Fibroblast of gingiva (primary cell): ENCODE data around the gene SHB.

Experiments used
- DNase-seq: peaks from one replicate; pipeline ENCODE4 v3.0.0-alpha.2; 2011; ENCODE audit warnings: low read depth

SHB gene

DNA sequence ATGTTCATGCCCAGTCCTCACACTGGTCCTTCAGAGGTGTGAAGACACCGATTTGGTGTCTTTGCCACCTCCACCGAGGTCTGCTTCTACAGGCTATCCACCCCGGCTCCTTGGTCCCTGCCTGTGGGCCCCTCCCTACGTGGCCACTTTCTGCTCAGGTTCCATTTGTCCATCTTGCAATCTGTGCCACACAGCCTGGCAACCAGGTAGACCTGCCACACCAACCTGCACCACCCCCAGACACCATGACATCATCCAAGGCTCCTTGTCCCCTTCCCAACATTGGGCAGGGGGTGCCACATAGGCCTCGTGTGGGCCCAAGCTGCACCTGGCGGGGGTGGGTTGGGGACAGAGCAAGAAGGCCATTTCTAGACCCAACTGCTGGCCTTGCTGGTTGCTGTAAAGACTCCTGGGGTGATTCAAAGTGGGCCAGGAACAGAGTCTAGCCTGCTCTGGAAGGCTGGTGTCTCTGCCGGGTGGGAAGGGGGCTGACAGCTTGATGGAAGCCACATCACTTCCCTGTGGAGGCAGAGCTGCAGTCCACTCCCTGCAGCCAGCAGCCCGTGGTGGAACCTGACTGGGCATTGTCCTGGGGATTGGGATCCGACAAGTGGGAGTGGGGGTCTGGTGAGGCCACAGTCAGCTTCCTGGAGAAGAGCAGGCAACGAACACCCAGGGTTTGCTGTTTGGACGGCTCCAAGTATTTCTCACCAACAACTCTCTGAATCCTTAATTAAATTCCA, 99.3 kb downstream of the SHB start:
- no peak for DNase-seq

DNA sequence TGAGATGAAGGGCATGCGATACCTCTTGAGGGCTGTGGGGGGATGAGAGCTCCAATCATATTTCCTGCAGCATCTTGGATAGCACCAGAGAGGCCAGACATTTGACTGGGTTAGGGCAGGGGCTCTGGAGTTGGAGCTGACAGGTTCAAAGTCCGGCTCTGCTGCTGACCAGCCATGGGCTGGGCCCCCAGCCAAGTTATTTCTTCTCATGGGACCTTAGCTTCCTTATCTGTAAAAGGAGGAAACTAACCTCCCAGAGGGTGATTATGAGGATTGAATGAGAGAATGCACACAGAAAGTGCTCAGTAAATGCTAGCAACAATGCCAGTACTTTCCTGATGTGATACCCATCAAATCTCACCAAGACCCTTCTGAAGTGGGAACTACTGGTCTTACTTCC, 99.9 kb downstream of the SHB start:
- DNase-seq, result no peak

DNA sequence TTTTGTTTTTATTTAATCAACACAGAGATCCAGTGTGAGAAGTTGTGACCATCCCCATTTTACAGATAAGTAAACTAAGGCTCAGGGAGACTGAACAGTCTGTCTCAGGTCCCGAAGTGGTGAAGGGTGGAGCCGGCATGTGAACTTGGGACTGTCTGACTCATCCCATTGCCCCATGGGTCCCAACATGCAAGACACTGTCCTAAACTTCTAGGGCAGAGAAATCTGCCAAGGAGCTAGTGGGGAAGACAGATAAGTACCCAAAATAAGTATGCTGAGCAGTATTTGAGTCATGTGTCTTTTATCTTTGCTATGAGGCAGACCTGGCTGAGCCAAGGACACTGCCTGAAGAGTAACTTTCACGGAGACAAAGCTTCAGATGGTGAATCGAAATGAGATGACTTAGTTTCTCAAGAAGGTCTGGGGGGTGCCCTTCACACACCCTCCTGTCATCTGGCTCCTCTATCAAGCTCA, 100.8 kb downstream of the SHB start:
- peak; percentile 77 for DNase-seq

DNA sequence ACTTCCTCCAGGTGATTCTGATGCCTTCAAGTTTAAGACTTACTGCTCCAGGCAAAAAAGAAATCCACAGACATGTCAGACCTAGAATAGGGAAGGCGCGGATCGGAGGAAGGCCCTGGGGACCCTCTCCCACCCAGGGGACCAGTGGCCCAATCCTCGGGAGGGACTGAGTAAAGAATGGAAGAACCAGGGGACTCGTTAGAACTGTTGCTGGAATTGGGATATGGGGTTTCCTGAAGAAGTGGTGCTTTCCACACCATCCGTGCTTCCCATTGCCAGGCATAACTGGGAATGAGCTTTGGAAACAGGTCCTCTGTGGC, 101.3 kb downstream of the SHB start:
- no peak for DNase-seq

DNA sequence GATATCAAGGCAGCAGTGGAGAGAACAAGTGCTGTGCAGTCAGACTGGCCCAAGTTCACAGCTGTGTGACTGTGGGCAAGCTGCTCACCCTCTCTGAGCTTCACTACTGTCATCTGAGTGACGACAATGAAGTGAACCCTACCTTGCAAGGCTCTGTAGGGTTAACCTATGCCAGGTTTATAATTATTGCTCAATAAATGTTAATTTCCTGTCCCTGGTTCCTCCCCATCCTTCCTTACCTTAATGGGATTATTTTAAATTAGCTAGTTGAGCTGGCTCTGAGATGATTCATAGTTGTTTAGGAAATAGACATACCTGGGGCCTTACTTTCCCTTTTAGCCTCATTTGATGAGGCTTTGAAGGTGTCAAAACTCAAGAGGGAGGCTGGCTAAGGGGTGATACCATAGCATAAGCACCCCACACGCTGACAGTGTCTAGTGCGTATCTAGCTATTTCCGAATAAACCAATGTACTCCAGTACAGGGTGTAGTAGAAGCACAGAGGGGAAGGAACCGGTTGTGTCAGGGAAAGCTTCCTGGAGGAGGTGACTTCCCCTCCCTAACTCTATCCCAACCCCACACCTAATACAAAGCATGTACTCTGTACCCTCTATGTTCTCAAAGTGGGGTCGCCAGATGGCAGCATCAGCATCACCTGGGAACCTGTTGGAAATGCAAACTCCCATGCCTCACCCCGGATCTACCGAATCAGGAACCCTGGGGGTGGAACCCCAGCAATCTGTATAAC, 101.8 kb downstream of the SHB start:
- no peak for DNase-seq

DNA sequence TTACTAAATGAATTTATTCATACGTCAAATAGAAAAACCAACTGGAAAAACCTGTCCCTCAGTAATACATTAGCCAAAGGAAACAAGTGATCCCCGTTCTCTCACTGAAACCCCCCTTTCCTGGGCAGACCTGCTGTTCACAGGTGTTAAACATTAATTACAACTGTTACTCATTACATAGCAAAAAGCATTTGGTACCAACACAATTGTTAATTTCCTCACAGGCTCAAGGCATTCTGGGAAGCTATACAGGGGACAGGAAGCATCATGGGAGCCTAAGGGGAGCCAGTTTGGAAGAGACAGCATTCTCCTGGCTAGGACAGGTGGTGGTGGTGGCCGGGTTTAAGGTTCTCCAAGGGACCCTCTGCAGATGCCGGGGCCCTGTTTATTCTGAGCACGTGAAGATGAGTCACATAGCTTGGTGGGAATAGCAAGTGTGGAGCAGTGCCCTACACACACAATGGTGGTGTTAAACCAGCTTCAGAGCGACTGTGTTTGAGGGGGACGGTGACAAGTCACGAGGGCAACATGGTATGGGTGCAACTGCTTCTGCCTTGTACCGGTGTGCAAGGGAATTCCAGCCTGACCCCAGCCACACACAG, 102.5 kb downstream of the SHB start:
- DNase-seq, result no peak

DNA sequence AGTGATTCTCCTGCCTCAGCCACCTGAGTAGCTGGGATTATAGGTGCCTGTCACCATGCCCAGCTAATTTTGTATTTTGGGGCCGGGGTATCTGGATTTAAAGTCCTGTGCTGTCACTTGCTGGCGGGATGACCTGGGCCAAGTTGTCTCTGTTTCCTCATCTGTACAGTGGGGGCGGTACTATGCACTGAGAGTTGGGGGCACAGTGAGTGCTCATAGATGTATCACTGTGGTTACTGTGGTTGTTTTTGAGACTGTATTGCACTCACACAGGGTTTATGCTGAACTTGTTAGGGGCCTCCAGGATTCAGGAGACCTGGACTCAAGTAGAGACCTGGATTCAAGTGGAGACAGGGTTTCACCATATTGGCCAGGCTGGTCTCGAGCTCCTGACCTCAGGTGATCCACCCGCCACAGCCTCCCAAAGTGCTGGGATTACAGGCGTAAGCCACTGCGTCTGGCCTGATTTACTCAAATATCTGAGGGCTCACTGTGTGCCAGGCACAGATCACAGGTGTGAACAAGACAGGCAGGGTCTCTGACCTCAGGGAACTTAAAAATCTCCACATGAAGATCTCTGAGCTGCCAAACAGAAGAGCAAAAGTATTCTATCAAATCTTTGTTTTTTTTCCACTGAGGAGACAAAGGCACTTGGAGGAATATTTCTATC, 103.2 kb downstream of the SHB start:
- DNase-seq, result peak; percentile 65

DNA sequence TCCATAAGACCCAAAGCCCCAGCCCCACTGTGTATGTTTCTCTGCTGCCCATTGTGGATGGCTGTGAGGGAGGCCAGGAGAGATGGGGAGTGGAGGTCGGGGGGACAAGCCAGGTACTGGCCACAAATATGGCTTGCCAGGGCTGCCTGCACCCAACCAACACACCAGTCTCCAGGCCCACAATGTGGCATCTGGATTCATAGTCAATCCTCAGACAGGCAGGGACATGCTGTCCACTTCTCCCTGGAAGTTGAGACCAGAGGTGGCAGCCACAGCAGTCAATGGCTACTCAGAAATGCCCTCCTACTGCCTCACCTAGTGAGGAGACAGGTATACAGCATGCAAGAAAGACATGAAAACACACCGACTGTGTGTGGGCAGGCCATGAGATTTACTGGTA, 103.9 kb downstream of the SHB start:
- no peak for DNase-seq

DNA sequence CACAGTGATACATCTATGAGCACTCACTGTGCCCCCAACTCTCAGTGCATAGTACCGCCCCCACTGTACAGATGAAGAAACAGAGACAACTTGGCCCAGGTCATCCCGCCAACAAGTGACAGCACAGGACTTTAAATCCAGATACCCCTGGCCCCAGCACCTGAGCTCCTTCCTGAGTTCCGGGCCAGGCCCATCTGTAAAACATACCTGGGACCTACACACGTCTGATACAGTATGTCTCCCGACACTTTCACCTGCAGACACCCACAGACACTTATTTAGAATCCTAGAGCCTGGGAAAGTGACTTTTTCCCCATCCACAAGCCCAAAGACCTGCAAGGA, 104.3 kb downstream of the SHB start:
- no peak for DNase-seq

DNA sequence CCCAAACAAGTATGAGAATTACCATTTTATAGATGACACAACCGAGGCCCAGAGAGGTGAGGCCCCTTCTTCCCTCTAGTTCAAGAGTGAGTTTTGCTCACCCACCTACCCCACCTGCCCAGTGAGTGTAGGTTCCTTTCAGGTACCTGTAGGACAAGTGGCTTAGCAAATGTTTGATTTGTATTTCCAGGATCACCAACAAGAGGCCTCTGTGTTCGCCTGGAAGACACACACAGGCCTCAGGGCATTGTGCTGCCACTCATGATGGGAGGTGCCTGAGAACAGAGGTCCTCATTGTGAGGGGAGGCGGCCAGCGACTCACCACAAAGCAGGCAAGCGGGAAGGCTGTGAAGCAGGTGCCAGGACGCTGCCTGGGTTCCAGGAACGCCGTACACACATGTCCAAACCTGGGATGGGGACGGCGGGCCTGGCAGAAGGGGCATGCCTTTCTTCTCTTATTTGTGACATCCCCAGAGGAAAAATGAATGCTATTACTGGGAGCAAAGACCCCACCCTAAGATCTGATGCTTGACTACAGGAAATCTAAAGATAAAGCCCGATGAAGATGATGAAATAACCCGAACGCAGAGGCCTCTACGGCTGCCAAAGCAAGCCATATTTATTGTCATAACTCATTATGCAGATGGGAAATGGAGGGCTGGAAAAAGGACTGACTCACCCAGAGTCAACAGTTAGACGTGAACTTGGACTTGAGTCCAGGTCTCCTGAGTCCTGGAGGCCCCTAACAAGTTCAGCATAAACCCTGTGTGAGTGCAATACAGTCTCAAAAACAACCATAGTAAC, 104.9 kb downstream of the SHB start:
- DNase-seq, result peak; percentile 94

DNA sequence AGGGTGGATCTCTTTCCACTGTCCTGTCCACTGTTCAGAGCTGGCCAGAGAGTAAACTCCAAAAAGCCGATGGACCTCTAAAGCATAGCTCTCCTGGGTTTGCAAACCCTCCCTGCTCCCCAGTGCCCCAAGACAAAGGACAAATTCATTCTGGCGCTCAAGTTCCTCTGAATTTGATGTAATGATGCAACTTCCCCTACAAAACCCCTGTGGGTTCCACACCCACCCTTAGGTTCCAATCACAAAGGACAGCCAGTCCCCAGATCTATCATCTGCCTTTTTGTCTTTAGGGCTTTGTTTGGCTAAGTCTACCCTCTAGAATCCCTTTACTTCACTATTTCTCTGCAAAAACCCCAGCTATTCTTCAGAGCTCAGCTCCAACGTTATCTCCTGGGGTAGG, 107.7 kb downstream of the SHB start:
- no peak for DNase-seq

DNA sequence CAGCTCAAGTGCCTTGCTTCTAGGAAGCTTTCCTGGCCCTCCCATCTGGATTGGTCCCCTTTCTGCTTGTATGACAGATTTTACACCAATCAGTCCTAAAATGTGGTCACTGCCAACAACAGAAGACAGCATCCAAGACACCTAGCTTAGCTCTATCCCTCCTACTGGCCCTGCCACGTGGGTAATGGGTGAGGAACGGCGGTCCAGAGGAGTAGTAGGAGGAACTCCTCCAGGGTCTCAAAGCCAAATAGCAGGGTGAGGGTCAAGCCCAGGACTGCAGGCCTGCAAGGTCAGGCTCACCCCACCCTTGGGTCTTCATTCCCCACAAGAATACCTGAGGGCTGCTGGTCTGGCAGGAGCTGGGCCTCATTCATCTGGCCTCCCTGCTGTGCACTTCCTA, 108.4 kb downstream of the SHB start:
- no peak for DNase-seq

DNA sequence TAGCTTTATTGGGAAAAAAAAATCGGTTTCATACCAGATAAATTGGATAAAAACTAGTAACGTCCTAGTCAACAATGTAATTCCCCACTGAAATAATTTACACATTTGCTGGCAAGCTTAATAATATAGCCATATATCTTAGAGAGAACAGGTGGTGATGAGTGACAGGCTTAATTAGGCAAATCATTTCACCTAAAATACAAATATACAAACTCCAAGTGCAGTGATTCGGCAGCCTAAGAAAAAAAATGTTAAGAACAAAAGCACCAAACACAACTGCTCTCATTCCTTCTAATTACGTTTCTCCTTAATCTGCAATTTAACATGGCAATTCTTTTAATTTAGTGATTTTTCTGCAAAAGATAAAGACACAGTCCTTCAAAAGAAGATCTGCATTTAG, 109.1 kb downstream of the SHB start:
- DNase-seq, result no peak

DNA sequence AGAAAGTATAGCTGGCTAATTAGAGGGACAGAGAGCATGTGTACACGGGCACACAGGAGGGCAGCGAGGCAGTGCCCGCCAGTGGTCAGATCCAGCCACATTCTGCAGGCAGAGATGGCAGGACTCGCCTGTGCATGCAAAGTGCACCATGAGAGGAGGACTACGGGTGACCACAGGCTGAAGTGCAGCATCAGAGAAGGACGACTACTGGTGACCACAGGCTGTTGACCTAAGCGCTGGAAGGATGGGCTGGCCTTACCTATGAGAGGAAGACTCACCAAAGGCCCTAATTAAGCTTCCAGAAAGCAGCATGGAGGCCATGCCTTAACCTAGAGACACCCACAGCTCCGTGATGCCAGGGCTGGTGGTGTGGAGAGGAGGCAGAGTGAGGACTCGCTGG, 110.9 kb downstream of the SHB start:
- no peak for DNase-seq

DNA sequence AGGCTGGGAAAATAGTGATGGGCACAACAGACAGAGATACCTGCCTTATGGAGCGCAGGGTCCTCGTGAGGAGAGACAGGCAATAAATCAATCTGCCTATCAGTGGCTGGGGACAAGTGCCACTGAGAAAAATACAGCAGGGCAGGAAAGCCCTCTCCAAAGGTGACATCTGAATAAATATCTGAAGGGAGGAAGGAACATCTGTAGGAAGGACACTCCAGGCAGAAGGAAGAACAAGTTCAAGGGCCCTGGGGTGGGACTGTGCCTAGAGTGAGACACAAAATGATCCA, 111.4 kb downstream of the SHB start:
- no peak for DNase-seq

DNA sequence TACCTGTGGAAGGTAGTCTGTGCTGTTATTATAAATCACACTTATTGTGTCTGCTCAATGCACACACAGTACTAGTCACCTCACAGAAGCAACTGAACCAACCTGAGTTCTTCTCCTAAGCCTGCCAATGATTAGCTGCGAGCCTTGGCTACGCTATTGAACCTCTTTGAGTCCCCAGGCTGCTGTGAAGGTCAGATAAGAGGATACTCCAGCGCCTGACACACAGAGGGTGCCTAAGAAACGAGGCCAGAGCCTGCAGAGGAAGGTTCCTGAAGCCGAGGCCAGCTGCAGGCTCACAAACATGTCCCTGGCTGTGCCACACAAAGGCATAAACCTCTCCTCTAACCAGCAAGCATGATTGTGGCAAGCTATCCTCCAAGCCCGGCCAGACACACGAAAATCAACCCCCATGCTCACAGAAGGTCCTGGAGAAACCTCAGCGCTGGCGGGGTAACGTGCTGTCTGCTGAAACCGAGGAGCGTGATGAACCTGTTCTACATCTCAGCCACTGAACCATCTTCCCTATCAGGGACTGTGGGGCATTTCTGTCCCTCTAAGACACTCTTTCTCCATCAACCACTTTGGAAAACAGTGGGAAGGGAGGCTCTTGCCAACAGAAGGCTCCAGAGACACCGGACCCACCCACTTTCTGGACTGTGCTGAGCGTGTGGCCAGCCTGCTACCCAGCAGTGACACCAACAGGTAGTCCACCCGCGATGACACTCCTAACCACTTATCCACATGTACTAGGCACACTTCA, 111.9 kb downstream of the SHB start:
- no peak for DNase-seq

DNA sequence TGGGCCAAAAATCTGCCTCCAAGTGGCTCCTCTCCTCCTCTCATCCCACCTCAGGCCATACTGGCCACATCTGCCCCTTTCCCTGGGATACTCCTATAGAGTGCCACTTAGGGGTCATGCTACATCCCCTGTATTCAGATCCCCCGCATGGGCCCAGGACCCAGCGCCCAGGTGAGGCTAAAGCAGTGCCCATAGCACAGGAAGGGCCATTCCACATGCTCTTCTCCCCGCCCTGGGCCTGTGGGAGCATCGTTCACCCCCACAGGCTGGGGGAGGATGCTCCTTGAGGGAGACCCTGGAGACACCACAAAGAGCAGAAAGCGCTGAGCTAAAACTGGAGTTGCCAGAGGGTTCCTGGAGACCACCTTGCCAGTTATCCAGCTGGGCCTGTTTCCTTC, 112.6 kb downstream of the SHB start:
- no peak for DNase-seq

DNA sequence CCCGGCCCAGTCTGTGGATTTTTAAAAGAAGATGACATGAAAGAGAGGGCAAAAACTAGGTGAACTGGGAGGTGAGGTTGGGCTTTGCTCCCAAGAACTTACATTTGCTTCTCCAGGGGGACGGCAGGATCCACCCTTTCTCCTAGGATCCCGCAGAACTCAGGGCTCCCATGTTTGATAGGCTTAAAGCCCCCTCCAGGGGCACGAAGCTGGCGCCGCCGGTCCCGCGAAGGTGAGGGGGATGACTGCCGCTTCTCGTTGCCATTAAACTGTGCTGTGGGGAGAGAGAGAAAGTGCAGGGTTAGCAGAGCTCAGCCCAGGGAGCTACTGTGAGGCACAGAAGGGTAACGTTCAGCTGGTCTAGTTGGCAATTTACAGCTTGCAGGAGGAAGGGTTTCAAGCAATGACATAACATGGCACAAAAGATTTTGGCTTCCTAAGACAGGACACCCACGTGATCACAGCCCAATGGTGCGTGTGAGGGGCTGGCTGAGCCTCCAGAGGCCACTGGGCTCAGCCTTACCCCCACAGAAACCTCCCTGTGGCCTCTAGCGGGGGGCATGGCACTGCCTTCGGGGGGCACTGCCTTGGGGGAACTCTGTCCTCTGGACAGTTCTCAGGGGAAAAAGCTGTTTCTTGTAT, 113.1 kb downstream of the SHB start:
- DNase-seq, result no peak

DNA sequence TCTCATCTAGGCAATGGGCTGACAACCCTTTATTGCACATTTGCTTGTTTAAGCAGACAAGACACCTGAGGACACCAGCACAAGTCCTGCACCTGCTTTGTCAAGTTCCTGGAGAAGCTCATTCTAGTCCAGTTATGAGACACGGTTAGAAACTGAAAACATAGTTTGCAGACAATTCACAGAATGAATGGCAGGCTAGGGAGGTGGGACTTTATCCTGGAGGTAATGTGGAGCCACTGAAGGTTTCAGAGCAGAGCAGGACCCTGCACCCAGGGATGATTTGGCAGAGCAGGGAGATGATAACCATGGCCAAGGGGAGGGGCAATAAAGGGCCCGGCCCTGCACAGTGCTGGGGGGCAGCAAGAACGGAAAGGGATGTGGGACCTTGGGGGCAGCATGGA, 114.4 kb downstream of the SHB start:
- no peak for DNase-seq

DNA sequence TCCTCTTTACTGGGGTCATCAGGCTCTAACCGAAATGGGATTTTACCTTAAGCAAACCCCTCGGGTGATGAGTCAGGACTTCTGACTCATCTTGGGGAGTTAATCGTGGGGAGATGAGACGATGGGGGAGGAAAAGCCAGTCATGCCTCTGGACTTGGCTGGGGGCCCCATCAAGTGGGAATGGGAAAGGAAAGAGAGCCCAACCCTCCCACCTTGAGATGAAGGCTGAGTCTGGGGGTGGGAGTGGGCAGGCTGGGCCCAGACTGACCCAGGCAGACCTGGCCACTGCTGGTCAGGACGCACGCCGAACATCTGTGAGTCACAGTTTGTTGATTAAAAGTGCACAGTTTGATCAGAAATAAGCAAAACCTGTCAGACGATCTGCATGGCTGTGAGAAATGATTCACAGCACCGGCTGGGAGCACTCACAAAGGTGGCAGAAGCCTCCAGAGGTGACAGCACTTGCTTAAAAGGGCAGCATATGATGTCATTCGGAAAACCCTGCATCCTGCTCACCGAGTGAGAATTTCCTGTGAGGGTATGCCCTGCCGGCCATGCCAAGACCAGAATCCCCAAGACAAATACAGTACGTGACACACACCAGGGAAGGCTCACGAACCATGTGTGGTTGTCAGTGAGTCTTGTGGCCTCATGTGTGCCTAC, 115.1 kb downstream of the SHB start:
- DNase-seq, result peak; percentile 81
